B cell (primary cell): Measurements from ENCODE around the gene MINPP1.

Source experiments
- CTCF ChIP-seq: fragments of 200-600 bp; IDR thresholded peaks from one replicate; pipeline ENCODE4 v1.8.0; 2022; ENCODE audit warnings: antibody characterized with exemption, mild to moderate bottlenecking
- EZH2 ChIP-seq: IDR thresholded peaks from 2 replicates; pipeline ENCODE4 v1.6.1; 2012; ENCODE audit warnings: borderline replicate concordance, low read depth, mild to moderate bottlenecking, moderate library complexity, low read length; ENCODE audit not compliant: insufficient read depth, poor library complexity, severe bottlenecking

- TF ChIP-seq CTCF (no peak), EZH2 (no peak)
These were observed 60.3 kb downstream of the MINPP1 start for GRCh38 chr10:87565010-87565409.
